Measurements from ENCODE around the gene ARMC2. TPM values are rescaled to one million over a fixed set of nuclear protein-coding genes. Genes with fewer than 3 reads are reported as not detected.

The ARMC2 gene
- total RNA-seq, 1 donor from 2014 or later = 10.1 TPM

DNA sequence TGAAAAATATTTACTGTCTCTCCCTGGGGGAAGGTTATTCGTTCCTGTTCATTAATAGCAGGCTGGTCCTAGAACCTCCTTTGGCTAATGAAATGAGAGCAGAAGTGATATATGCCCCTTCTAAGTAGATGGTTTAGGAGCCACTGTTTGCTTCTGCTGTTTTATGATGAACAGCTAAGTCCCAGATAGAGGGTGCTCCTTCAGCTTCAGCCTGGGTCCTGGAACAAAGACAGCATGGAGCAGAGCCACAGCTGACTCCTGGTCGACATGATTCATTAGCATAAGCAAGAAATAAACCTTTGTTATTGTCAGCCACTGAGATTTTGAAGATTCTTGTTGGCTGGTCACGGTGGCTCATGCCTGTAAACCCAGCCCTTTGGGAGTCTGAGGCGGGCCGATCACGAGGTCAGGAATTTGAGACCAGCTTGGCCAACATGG is 47.8 kb upstream of the ARMC2 start:
- no peaks in the 10 kb centered on the region for H3K36me3 Mint-ChIP-seq (ENCODE audit: low read depth)
- TF ChIP-seq, protein P1, sequence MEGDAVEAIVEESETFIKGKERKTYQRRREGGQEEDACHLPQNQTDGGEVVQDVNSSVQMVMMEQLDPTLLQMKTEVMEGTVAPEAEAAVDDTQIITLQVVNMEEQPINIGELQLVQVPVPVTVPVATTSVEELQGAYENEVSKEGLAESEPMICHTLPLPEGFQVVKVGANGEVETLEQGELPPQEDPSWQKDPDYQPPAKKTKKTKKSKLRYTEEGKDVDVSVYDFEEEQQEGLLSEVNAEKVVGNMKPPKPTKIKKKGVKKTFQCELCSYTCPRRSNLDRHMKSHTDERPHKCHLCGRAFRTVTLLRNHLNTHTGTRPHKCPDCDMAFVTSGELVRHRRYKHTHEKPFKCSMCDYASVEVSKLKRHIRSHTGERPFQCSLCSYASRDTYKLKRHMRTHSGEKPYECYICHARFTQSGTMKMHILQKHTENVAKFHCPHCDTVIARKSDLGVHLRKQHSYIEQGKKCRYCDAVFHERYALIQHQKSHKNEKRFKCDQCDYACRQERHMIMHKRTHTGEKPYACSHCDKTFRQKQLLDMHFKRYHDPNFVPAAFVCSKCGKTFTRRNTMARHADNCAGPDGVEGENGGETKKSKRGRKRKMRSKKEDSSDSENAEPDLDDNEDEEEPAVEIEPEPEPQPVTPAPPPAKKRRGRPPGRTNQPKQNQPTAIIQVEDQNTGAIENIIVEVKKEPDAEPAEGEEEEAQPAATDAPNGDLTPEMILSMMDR (conservative IDR thresholded peaks at IDR 0.05) = no peak
- H3K4me3 Mint-ChIP-seq = no peak overlapping the region
- DNase-seq (ENCODE audit: low read depth, low spot score) = no peak
- H3K9me3 Mint-ChIP-seq = no peaks in the 10 kb centered on the region
- no peak overlapping the region for H3K27ac Mint-ChIP-seq (ENCODE audit: unreplicated experiment)
- peaks cover 33% of the 10 kb centered on the region for H3K4me1 Mint-ChIP-seq
- no peaks in the 10 kb centered on the region for H3K27me3 Mint-ChIP-seq (ENCODE audit: low read depth)

DNA sequence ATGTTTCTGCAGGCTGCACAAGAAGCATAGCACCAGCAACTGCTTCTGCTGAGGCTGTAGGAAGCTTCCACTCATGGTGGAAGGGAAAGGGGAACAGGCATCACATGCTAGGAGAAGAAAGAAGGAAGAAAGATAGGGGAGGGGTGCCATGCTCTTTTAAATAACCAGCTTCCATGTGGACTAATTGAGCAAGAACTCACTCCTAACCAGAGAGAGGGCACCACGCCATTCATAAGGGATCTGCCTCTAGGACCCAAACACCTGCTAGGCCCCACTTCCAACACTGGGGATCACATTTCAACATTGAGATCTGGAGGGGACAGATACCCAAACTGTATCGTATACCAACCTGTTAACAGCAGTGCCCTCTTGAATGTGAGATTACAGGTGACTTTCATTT is 46.9 kb upstream of the ARMC2 start:
- H3K27me3 Mint-ChIP-seq (ENCODE audit: low read depth) = no peaks in the 10 kb centered on the region
- peaks cover 42% of the 10 kb centered on the region for H3K4me1 Mint-ChIP-seq
- DNase-seq (ENCODE audit: low read depth, low spot score) = no peak
- no peaks in the 10 kb centered on the region for H3K36me3 Mint-ChIP-seq (ENCODE audit: low read depth)
- TF ChIP-seq, protein P1 (conservative IDR thresholded peaks at IDR 0.05) = no peak
- H3K27ac Mint-ChIP-seq (ENCODE audit: unreplicated experiment) = no peak overlapping the region
- H3K9me3 Mint-ChIP-seq = no peaks in the 10 kb centered on the region
- H3K4me3 Mint-ChIP-seq = no peak overlapping the region

DNA sequence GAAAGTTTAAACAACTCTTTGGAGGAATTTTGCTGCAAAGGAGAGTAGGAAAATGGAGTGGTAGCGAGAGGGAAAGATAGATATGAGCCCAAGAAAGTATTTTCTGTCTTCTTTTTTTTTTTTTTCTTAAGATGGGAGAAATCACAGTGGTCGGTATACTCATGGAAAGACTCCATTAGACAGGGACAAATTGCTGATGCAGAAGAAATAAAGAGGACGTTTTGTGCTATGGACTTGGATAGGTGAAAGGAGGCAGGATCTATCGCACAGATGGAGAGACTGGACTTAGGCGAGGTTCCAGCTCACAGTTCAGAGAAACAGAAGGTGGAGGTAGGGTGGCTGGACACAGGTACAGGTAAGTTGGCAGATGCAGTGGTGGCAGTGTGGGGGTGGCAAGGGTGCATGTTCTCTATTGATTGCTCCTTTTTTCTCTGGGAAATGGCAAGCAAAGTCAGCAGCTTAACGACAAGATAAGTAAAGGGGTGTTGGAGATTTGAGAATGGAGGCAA is 44.2 kb upstream of the ARMC2 start:
- Mint-ChIP-seq H3K4me3 (no peak overlapping the region), H3K4me1 (peaks cover 35% of the 10 kb centered on the region), H3K27me3 (ENCODE audit: low read depth) (no peaks in the 10 kb centered on the region), H3K36me3 (ENCODE audit: low read depth) (no peaks in the 10 kb centered on the region), H3K9me3 (no peaks in the 10 kb centered on the region), H3K27ac (ENCODE audit: unreplicated experiment) (no peak overlapping the region)
- TF ChIP-seq, protein P1 (conservative IDR thresholded peaks at IDR 0.05) = no peak
- no peak for DNase-seq (ENCODE audit: low read depth, low spot score)

DNA sequence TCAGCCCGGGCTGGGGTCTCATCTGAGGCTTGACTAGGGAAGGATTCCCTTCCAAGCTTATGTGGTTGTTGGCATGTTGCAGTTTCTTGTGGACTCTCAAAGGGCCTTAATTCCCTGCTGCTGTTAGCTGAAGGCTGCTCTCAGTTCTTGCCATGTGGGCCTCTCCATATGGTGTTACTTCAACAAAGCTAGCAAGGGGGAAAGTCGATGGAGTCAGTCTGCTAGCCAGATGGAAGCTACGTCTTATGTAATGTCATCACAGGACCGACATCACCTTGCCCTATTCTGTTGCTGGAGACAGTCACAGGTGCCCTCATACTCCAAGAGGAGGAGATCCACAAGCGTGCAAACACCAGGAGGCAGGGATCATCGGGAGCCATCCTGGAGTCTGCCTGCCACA is 43.3 kb upstream of the ARMC2 start:
- TF ChIP-seq, protein P1 (conservative IDR thresholded peaks at IDR 0.05) = no peak
- H3K27ac Mint-ChIP-seq (ENCODE audit: unreplicated experiment) = no peak overlapping the region
- no peak for DNase-seq (ENCODE audit: low read depth, low spot score)
- no peak overlapping the region for H3K4me3 Mint-ChIP-seq
- H3K27me3 Mint-ChIP-seq (ENCODE audit: low read depth) = no peaks in the 10 kb centered on the region
- peaks cover 26% of the 10 kb centered on the region for H3K4me1 Mint-ChIP-seq
- no peaks in the 10 kb centered on the region for H3K36me3 Mint-ChIP-seq (ENCODE audit: low read depth)
- no peaks in the 10 kb centered on the region for H3K9me3 Mint-ChIP-seq

DNA sequence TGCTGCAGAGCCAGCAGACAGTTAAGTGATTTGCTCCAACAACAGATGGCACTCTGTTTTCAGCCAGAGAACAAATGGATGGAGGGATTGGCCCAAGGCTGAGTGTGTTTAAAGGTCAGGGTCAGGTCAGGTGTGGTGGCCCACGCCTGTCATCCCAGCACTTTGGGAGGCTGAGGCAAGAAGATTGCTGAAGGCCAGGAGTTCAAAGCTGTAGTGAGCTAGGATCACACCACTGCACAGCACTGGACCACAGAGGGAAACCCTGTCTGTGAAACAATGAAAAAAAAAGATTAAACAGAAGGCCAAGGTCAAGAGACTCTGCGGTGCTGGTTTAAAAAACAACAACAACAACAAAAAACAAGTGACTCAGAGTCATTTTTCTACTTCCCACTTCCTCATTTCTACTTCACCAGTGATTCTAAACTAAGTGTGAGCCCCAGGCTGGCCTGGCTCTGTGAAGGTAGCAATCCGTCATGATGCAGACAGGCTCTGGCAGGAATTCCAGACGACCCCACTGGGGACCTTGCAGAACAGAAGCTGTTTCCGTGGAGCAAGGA is 42.5 kb upstream of the ARMC2 start:
- H3K27ac Mint-ChIP-seq (ENCODE audit: unreplicated experiment) = no peak overlapping the region
- TF ChIP-seq, protein P1 (conservative IDR thresholded peaks at IDR 0.05) = no peak
- H3K4me1 Mint-ChIP-seq = peaks cover 19% of the 10 kb centered on the region
- no peaks in the 10 kb centered on the region for H3K9me3 Mint-ChIP-seq
- no peaks in the 10 kb centered on the region for H3K27me3 Mint-ChIP-seq (ENCODE audit: low read depth)
- DNase-seq (ENCODE audit: low read depth, low spot score) = no peak
- no peak overlapping the region for H3K4me3 Mint-ChIP-seq
- no peaks in the 10 kb centered on the region for H3K36me3 Mint-ChIP-seq (ENCODE audit: low read depth)

All from neural crest cell (in vitro differentiated cells).